ENCODE measurements around the gene DPYSL3.
"Not testable (repeated sequence)": the region's sequence is repeated elsewhere in the genome, so short reads cannot be mapped to it uniquely, and the experiment has no call there.

The DPYSL3 gene

DNA sequence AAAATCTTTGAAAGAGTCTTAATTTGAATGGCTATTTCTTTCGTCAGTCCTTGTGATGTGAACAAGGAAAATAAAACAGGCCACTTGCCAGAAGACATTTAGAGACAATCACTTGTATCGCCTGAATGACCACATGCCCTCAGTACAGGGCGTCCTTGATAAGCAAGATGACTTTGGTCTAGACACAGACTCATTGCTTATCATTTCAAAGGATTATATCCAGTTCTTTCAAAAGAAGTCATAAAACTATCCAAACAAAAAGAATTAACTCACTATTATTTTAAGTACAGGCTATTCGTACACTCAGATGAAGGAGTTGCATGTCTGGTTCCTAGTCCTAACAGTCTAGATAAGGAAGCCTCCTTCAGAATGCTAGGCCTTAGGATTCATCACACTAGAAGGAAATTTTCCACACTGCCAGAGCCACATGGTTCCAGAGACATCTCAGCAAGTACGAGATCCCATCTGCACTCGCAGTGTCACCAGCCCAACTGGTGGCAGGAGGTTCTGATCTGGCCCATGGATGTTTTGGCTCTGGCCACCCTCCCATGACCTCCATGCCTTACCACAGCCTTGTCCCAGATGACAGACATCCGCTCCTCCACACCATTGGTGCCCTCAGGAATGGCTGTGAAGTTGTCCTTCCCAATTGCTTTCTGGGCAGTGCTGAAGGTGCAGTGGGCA, 109.6 kb downstream of the DPYSL3 start:
- no peak for DNase-seq

DNA sequence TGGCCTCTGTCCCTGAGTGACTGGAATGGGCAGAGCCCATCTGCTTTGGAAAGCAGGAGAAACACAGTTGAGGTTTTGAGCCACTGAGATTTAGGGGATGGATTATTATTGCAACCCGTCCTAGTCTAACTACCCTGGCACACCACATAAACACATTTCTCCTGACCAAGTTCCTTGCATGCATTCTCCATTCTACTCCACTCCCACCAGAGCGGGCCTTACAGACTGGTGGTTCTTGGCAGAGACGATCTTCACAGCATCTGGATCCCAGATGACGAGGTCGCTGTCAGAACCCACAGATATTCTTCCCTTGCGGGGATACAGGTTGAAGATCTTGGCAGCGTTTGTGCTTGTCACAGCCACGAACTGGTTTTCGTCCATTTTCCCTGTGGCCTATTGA, 111.0 kb downstream of the DPYSL3 start:
- no peak for DNase-seq

DNA sequence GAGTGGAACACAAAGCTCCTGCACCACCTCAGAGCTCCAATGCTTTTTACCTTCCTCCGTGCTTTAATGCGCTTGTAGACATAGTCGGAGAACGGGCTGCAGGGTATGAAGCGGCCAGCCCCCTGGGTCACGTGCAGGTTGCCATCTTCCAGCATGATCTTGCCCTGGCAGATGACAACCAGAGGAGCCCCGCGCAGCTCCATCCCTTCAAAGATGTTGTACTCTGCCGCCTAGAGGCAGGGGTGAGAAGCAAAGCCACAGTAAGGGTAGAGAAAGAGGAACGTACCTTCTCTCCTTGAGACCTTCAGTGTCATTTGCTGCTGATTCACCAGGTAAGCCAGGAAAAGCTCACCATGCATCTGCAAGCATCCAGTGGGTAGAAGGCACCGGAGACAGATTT, 112.3 kb downstream of the DPYSL3 start:
- no peak for DNase-seq

DNA sequence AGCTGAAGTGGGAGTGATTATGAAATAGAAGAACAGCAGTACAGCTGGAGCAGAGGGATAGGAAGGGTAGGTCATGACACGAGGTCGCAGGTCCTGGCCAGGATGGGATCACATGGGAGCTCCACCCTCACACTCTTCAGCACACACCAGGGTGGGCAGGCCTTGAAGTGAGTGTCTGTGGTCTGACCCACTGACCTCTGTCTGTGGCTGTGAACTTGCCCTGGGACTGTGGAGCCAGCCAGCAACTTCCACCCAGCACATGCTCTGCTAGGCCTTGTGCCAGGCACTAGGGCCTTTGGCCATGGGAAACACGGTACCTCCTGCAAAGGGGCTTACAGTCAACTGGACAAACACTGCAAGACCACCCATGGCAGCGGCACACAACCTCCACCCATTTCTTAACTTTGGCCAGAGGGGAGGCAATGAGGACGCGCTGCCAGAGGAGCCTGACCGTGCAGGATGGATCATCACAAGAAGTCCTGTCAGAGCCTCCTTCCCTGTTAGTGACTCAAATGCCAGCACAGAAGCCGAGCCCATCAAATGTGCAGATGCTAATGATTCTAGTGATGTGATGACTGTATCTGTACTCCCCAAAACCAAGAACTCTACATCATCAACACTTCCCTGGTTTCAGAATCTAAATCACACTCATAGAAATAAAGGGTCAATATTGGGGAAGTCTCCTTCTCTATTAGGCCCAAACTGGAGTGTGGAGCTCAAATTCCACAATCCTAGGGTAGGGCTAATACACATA, 113.6 kb downstream of the DPYSL3 start:
- DNase-seq: no peak

DNA sequence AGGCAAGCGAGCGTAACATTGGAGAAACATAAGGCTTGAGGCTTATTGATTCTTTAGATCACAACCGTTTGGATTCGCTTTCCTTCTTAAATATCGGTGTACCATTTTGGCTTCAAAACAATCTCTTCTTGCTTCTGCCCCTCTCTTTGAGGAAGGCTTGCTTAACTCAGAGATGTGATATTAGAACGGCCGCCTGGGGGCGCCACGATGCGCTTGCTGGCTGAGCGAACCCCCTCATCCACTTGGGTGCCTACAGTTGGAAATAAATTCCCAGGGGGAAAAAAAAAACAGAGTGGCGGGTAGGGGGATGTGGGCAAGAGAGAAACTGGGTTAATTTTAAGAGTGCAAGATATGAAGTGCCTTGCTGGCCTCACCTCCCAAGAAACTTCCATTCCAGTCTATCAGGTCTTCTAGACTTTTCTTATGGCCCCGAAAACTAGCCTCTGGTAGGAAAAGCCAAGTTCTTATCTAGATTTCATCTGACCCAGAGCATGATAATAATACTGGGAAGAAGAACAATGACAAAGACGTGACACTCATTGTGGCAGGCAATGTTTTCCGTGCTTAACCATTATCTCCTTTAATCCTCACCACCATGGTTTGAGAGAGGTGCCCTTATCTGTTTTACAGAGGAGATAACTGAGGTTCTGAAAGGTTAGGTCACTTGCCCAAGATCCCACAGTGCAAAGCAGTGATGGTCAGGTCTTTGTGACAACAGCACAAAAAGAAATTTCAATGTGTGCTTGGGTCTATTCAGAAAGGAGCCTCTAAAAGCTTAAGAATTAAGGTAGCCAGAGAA, 115.8 kb downstream of the DPYSL3 start:
- no peak for DNase-seq

DNA sequence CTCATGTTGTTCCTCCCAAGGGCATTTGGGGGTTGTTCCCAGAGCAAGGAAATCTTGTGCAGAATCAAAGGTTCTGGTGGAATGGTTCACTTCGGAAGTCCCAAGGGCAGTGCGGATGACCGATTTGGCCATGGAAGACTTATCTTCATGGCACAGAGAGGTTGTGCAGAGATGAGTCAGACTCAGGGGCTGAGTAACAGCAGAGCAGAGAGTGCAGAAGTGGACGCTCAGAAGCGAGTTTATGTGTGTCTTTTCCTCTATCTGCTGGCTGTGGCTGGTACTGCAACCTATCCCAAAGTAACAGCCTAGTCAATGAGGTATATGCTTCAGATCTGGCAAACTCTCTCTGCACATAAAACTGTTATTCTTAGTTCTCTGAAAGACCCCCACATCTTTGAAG, 118.1 kb downstream of the DPYSL3 start:
- DNase-seq: no peak

DNA sequence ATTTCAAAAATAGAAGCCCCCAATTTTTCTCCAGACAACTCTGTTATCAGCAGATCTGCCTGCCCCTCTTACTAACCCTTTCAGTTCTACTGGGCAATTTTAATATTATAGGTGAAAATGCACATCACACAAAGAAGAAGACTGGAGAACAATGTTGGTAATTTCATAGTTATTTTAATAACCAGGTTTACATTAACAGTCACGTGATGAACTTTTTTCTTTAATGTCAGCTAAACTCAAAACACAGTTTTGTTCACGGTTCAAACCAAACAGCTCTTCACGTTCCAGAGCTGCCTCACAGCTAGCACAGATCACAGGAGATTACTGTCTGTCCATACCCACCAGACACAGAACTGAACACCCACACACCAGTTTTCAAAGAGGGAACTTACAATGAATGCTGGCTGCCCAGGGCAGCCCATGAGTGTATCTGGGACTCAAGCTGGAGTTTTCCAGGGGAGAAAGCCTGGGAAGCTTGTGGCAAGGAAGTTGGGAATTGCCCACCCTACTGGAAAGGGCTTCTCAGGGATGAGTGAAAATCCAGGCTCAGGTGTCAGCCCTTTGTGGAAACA, 119.1 kb downstream of the DPYSL3 start:
- no peak for DNase-seq

DNA sequence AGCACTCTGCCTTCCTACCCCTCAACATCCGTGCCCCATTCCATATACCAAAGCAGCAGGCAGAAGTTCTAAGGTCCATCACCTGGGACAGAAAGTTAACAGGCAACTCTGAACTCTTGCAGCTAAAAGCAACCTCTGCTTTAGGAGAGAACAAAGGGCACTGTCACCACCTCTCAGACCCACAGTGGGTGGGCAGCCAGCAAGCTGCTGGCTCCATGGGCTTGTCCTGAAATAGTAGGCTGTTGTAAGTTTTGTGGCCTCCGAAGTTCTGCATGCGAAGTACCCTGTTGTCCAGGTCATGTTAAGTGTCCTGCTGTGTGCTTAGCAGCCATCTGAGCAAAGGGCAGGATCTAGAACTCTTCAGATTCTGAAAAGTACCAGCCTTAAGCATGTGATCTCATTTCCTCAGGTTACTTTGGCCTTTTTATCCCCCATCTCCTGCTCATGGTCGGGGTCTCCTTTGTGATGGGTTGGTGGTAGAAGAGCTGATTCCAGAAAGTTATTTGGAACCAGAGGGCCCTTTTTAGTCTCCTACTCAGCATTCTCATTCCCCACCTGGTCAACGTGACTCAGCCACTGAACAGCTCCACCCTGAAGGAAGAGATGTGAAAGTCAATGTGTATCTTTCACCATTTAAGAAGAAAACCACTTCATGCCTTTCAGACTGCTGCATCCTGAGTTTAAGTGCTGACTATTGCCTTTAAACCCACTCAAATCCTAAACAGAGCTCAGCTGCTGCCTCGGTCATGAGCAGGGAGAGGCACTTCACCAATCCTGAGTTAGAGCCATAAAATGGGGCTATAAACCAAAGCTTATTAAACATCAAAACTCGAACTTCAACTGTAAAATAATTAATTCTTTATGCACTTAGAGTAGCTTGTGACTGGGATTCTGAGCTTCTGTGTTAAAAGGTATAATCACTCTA, 121.4 kb downstream of the DPYSL3 start:
- no peak for DNase-seq

DNA sequence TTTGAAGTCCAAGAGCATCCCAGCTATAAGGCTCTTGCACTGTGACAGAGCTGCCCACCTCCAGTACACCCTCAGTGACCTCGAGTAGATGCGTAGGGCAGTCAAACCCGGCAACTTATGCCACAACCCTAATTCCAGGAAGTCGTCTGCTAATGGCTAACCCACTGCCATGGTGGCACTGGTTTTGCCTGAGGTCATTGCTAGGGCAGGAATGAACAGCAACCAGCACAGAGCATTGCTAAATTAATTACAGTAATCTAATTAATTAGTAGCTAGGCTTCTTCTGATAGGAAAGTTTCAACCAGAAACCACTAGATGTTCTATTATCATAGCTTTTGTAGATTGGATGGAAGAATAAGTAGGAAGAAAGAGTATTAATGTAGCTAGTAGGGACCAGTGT, 122.8 kb downstream of the DPYSL3 start:
- DNase-seq: no peak

DNA sequence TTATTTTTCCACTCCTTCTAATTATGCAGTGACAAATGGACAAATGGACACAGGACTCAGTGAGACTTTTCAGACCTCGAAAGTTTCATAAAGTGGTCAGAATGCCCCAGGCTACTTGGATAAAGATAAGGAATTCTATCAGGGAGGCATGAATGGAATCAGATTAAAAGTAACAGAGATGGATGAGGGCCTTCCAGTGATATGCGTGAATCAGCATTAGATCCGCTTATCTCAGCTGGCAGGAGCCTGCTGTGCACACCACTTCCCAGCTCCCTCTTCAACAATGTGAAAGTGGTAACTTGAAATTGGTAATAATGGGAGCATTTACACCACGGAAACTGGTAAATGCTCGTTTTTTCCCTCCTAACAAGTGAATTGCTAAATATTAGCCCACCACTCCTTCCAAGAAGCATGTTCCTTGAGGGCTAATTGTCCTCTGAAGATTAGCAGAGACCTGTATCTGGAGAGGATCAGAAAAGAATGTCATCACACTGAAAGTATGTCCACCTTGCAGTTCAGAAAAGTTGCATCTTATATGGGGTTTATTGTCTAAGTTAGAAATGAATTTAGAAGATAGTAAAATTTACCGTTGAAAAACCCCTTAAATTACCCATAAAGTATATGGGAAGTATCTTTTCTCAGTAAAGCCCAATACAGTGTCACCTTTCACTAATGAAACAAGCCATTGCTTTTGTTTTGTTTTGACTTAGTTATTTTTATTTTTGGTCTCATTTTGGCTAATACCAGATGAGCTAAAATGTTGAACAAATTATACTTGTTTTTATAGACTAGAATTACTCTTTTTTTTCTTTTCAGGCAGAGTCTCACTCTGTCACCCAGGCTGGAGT, 125.3 kb downstream of the DPYSL3 start:
- DNase-seq: no peak

DNA sequence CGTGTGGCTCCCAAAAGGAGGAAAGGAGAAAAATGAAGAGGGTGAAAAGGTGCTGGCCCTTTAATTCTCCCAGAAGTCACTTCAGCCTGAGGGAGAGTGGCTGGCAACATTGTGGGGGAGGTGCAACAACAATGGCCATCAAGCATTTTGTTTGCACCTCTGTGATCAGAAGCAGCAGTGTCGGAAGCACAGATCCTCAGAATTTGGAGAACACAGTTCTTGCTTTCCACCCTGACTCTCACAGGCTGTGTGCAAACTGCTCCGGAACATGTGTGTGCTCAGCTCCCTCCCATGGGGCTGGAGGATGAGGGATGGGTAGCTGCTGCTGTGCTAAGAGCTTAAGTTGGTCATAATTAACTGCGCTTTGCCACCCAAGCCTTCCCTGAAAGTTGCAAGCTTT, 127.1 kb downstream of the DPYSL3 start:
- DNase-seq: no peak

DNA sequence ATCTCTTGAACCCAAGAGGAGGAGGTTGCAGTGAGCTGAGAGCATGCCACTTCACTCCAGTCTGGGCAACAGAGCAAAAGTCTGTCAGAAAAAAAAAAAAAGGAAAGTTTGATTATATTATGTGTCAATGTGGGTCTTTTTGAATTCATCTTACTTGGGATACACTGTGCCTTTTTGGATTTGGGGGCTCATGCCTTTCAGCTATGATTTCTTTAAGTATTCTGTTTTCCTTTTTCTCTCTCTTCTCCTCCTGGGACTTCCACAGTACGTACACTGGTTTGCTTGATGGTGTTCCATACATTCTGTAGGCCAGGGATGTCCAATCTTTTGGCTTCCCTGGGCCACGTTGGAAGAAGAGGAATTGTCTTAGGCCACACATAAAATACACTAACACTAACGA, 128.3 kb downstream of the DPYSL3 start:
- DNase-seq: no peak

DNA sequence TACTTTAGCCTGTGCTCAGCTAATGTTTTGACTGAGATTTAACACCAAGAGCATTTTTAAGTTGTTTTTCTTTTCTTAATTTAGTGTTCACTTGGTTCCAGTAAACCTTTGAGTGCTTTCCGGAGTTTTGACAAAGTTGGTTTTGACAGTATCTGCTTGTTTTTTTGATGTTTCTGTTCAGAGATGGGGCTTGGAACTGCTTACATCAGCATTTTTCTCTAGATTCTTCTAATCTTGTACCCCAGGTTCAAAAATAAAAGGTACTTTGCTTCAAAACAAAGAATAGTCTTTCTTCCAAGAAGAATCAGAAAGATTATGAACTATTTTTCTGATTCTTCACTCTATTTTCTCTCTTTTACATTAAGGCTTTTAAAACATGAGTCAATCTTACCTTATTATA, 132.2 kb downstream of the DPYSL3 start:
- DNase-seq: no peak

DNA sequence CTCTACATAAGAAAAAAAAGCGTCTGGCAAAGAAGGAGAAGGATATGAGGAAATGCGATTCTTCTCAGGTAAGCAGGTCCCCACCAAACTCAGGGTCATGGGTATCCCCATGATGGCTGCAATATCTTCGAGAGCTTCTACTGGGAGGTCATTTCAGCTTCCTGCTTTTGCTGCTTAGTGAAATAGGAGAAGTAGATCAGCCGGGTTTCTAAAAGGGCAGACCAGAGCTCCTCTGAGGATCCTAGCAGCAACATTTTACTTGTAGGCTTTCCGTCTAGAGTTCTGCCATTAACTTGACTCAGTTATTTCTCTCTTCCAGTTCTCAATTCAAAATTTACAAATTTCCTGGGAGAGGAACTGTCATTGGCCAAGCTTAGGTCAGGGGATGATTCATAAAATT, 134.7 kb downstream of the DPYSL3 start:
- DNase-seq: no peak

DNA sequence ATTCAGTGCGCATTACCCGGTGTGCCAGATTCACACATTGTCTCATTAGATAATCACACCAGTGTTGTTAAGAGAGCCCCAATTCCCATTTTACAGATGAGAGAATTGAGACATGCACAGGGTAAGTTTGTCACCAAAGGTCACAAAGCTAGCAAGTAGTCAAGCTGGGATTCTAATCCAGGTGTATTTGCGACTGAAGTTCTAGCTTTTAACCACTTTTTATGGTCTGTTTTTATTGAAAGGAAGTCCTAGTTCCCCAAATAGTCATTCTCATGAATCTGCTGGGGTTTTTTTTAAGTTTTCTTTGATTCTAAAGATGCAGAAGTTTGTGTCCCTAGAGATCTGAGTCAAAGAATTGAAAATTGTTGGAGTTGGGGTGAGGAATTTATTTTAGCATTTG, 136.5 kb downstream of the DPYSL3 start:
- DNase-seq: no peak

DNA sequence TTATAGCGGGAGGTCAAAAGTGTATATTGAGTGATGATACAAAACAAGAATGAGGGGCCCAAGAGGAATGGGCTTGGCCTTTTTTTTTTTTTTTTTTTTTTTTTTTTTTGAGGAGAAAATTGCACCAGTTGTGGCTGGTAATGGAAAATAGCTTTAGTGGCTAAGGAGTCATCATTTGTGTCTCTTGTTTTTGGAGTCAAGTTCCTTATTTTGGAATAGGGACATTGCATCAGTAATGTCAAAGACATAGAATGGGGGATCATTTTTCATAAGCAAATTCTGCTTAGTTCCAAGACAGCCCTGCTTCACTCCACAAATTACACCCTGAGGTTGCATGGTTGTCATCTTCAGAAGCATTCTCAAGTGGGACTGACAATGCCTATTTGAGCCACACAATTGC, 137.7 kb downstream of the DPYSL3 start:
- no peak for DNase-seq

DNA sequence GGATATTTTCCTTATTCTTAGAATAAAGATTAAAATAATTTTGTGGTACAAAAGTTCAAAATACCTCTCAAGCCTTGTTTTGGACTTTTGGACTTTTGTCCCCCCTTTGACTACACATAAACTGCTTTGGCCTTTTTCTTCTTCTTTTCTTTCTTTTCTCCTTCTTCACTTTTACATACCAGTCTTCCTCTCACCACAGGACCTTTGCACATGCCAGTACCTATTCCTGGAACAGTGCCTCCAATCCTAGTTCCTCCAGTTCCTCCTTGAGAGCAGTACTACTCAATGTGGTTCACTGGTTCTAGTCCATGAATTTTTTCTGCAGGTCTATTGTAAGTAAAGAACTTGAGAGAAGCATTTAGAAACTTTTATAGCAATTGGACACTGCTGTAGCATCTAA, 138.6 kb downstream of the DPYSL3 start:
- no peak for DNase-seq

DNA sequence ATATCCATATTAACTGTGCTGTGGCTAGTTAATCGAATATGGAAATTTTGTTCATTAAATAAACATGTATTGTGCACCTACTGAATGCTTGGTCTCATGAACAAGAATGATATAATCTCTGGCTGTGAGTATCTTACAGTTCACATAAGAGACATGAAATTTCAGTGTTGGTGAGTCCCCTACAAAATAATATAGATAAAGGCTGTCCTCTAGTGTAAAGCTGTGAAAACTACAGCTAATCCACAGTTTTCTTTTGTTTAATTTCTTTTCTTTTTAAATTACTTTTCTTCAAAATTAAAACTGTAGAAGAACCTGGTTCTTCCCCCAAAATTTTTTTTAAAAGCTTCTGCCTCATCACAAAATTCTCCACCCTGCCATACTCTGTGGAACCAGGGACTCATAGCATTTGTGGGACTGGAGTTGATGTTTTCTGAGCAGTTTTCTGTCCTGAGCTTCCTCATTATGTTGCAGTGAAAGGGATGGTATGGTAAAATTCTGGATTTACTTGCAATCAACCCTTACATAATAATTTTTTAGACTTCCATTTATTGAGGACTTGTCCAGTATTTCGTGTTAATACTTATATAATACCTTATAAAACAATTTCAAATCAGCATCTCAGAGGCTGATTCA, 140.0 kb downstream of the DPYSL3 start:
- DNase-seq: no peak

DNA sequence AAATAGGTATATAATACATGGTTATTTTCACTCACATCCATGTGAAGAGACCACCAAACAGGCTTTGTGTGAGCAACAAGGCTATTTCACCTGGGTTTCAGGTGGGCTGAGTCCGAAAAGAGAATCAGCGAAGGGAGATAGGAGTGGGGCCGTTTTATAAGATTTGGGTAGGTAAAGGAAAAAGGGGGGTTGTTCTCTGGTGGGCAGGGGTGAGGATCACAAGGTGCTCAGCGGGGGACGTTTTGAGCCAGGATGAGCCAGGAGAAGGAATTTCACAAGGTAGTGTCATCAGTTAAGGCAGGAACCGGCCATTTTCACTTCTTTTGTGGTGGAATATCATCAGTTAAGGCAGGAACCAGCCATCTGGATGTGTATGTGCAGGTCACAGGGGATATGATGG, 142.5 kb downstream of the DPYSL3 start:
- not testable (repeated sequence) for DNase-seq

DNA sequence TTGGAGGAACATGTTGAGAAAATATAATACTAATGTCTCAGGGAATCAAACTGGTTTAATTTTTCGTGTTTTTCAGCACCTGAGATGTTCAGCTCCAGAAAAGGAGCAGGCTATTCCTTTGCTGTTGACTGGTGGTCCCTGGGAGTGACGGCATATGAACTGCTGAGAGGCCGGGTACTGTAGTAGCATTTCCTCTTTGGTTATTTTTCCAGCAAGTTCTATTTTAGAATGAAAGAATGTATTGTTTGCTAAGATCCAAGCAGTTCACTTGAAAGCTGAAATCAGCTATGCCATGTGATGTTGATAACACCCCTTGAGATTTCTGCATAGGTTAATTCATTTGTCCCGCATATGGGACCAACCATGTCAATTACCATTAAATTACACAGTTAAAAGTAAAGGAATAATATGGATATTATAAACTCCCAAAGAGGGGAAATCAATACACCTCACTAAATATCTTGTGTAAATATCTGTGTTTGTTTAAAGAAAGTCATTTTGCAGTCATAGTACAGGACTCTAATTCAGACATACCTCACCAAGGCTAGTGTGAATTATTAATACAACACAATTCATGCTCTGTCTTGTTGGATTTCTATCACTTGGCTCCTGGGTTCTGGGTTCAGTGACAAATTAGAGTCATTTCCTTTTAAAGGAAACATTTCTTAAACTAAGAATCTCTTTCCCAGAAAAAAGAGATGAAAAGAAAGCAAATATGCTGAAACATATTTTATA, 148.3 kb downstream of the DPYSL3 start:
- no peak for DNase-seq
